Right lobe of liver (tissue), 4 donors: ENCODE results near the gene SH3PXD2A.

Experiments used
- POLR2A ChIP-seq: fragments of 450-650 bp; IDR thresholded peaks from one replicate; pipeline ENCODE4 v1.6.1; 2017; ENCODE audit warnings: antibody characterized with exemption, mild to moderate bottlenecking
- TF ChIP-seq, protein P1 (sequence below), 4 donors: fragments of 200-600 bp in 3 of 4; fragments of 450-650 bp in 1 of 4; IDR thresholded peaks; one replicate each; pipeline versions ENCODE4 v1.5.1 to v1.8.0; 2016 to 2022; ENCODE audit warnings: antibody characterized with exemption in 4 of 4, mild to moderate bottlenecking in 2 of 4
- donor health status: DM: no; HTN: no; CAD: no.
- donor health status: DM: no; HTN: no; CAD: no.
- donor health status: DM: no; HTN: yes; CAD: no.

DNA sequence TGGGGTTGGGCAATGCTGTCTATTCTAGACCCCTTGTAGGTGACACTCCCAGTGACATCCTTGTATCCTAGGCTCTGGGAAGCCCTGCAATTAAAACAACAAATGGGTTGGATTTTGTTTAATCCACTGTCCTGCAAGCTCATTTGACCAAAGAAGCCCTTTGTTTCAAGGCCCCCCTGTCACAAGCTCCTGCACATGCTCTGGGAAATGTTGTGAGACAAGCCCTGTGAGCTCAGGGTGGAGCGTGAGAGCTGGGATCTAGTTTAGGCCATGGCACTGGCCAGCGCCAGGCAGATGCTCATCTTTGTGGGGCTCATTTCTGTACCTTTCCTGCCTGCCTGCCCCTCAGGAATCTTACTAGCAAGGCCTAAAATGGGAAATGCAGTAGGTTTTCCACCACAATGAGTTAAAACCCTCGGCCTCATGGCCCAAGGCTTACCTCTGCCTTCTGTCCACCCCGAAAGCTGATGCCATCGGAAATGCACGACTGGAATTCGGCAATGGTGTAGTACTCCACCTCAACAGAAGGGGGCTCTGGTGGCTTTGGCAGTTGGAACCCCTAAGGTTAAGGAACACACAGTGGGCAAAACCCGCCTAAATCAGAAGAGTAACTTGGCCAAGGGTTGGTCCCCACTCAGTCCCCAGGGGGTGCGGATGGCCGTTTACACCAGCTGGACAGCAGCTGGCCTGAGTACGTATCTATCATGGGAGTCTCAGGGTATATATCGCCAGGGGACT, 249.8 kb downstream of the SH3PXD2A start:
- TF ChIP-seq, protein P1, sequence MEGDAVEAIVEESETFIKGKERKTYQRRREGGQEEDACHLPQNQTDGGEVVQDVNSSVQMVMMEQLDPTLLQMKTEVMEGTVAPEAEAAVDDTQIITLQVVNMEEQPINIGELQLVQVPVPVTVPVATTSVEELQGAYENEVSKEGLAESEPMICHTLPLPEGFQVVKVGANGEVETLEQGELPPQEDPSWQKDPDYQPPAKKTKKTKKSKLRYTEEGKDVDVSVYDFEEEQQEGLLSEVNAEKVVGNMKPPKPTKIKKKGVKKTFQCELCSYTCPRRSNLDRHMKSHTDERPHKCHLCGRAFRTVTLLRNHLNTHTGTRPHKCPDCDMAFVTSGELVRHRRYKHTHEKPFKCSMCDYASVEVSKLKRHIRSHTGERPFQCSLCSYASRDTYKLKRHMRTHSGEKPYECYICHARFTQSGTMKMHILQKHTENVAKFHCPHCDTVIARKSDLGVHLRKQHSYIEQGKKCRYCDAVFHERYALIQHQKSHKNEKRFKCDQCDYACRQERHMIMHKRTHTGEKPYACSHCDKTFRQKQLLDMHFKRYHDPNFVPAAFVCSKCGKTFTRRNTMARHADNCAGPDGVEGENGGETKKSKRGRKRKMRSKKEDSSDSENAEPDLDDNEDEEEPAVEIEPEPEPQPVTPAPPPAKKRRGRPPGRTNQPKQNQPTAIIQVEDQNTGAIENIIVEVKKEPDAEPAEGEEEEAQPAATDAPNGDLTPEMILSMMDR (IDR thresholded peaks at IDR 0.05), result peak; percentile 70 to 88 (median 76)
- TF ChIP-seq POLR2A, result no peak
